HepG2 (cell line): ENCODE data around the gene GRK3. TPM values are rescaled to one million over a fixed set of nuclear protein-coding genes. Genes with fewer than 3 reads are reported as not detected.

Experiments used
- ATF7-NPFF ChIP-seq: sonication (generic); formaldehyde crosslinking; IDR thresholded peaks from 2 replicates; pipeline ENCODE4 v1.8.1; 2023; ENCODE audit warnings: mild to moderate bottlenecking, low read depth, missing genetic modification reagents, moderate library complexity
- CC2D1A ChIP-seq: sonication (generic); formaldehyde crosslinking; IDR thresholded peaks from 2 replicates; pipeline ENCODE4 v1.8.1; 2023; ENCODE audit warnings: mild to moderate bottlenecking, missing genetic modification reagents
- CEBPG ChIP-seq: IDR thresholded peaks from 2 replicates; pipeline ENCODE4 v1.6.1; 2016
- EP300 ChIP-seq, 3 experiments: sonication (generic) in 1 of 3; formaldehyde crosslinking in 1 of 3; IDR thresholded peaks; 2 replicates each; pipeline versions ENCODE4 v1.5.1 to v1.6.1; 2011 to 2020; ENCODE audit warnings: low read depth in 2 of 3, low read length in 2 of 3, borderline replicate concordance in 1 of 3, improper control_type of control experiment in 1 of 3, mild to moderate bottlenecking in 1 of 3, missing genetic modification reagents in 1 of 3, moderate library complexity in 1 of 3
- HNRNPUL1 ChIP-seq: fragments of 200-400 bp; formaldehyde crosslinking; IDR thresholded peaks from 2 replicates; pipeline ENCODE4 v1.6.1; 2017; ENCODE audit warnings: low read depth, mild to moderate bottlenecking, low read length, moderate library complexity
- MZF1 ChIP-seq: sonication (generic); formaldehyde crosslinking; IDR thresholded peaks from 2 replicates; pipeline ENCODE4 v1.8.1; 2023; ENCODE audit warnings: mild to moderate bottlenecking, missing genetic modification reagents, borderline replicate concordance
- NCOR1 ChIP-seq: fragments of 200-600 bp; sonication (generic); IDR thresholded peaks from 2 replicates; pipeline ENCODE4 v1.7.0; 2017; ENCODE audit warnings: antibody characterized with exemption, low read length, borderline replicate concordance
- POLR2AphosphoS2 ChIP-seq: IDR thresholded peaks from 2 replicates; pipeline ENCODE4 v1.6.1; 2011; ENCODE audit warnings: low read depth, low read length, improper control_type of control experiment
- RELA ChIP-seq: sonication (generic); formaldehyde crosslinking; IDR thresholded peaks from 2 replicates; pipeline ENCODE4 v1.4.0; 2020; ENCODE audit warnings: missing genetic modification reagents
- REXO4 ChIP-seq: sonication (generic); formaldehyde crosslinking; IDR thresholded peaks from 2 replicates; pipeline ENCODE4 v1.8.0; 2022; ENCODE audit warnings: missing genetic modification reagents, mild to moderate bottlenecking, borderline replicate concordance
- RFX5 ChIP-seq: IDR thresholded peaks from 2 replicates; pipeline ENCODE4 v1.6.1; 2011; ENCODE audit warnings: low read depth, low read length, improper control_type of control experiment
- RXRA ChIP-seq: sonication (generic); formaldehyde crosslinking; IDR thresholded peaks from 2 replicates; pipeline ENCODE4 v1.5.1; 2020; ENCODE audit warnings: missing genetic modification reagents
- SP5 ChIP-seq: IDR thresholded peaks from 2 replicates; pipeline ENCODE4 v1.6.1; 2016; ENCODE audit warnings: low read depth, borderline replicate concordance
- SRY ChIP-seq: sonication (generic); formaldehyde crosslinking; IDR thresholded peaks from 2 replicates; pipeline ENCODE4 v1.8.0; 2022; ENCODE audit warnings: mild to moderate bottlenecking, missing genetic modification reagents
- XRCC5 ChIP-seq: fragments of 200-400 bp; formaldehyde crosslinking; optimal IDR thresholded peaks from 2 replicates; pipeline ENCODE3; 2017; ENCODE audit warnings: mild to moderate bottlenecking, low read length
- ZNF253 ChIP-seq: sonication (generic); formaldehyde crosslinking; IDR thresholded peaks from 2 replicates; pipeline ENCODE4 v1.8.0; 2022; ENCODE audit warnings: mild to moderate bottlenecking, missing genetic modification reagents, borderline replicate concordance
- ZNF333 ChIP-seq: sonication (generic); formaldehyde crosslinking; IDR thresholded peaks from 2 replicates; pipeline ENCODE4 v1.4.0; 2020; ENCODE audit warnings: mild to moderate bottlenecking, missing genetic modification reagents, borderline replicate concordance
- ZNF563 ChIP-seq: sonication (generic); formaldehyde crosslinking; IDR thresholded peaks from 2 replicates; pipeline ENCODE4 v1.8.0; 2022; ENCODE audit warnings: mild to moderate bottlenecking, moderate library complexity, missing genetic modification reagents
- ZSCAN9 ChIP-seq: IDR thresholded peaks from 2 replicates; pipeline ENCODE4 v1.6.1; 2016; ENCODE audit warnings: borderline replicate concordance
- polyA plus RNA-seq, 8 experiments: library from polyadenylated mRNA; depleted of rRNA in 3 of 8; stranded (reverse) in 7 of 8; unstranded in 1 of 8; fragments of >200 nt; fragmentation: Illumina TruSeq in 4 of 8; extraction: Trizol in 4 of 8; gene quantifications; 2 replicates each; pipeline versions ENCODE4 v1.2.1 to v1.2.3, GENCODE V29; 2011 to 2016; ENCODE audit warnings: low read depth in 4 of 8, missing spikeins in 1 of 8, mixed read lengths in 1 of 8; ENCODE audit not compliant: insufficient read depth in 1 of 8
- total RNA-seq, 5 experiments: library from RNA; depleted of rRNA; stranded (reverse); fragments of >200 nt; fragmentation: Illumina TruSeq; extraction: Trizol; gene quantifications; 2 replicates each; pipeline ENCODE4 v1.2.3, GENCODE V29; 2016; ENCODE audit warnings: low read depth in 1 of 5
- TF ChIP-seq, protein P1 (sequence below): sonication (generic); formaldehyde crosslinking; IDR thresholded peaks from 2 replicates; pipeline ENCODE4 v1.5.0; 2020; ENCODE audit warnings: mild to moderate bottlenecking, missing genetic modification reagents, borderline replicate concordance

The GRK3 gene
- total and polyA plus RNA-seq, 2 of the 13 experiments (the other 11 are each of a cell fraction or from before 2014, with no cell fraction given), result 8.5 to 16.7 TPM

DNA sequence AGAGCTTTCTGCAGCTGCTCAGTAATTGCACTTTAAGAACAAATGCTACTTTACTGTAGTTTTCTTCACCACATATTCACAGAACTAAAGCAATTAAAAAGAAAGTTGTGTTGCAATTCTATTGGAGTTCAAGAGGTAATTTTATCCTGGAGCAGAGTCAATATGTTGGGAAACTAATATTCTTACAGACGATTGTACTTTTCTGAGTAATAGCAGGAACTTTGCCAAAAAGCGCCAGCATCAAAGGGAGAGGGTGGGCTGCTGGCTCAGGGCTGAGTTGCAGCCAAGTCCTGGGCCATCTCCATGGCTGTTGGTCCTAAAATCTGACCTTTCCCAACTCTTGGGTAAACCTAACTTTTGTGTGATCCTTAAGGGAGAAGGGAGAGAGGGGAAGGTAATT, 104.0 kb downstream of the GRK3 start (continued):
- TF ChIP-seq MZF1 (CRISPR knock-in tag) (no peak), EP300 (IDR thresholded peaks at IDR 0.05; ENCODE audit: low read depth in 2 of 2, low read length in 2 of 2) (peak in 1 of 2 experiments; percentile 90; a peak in 2 of 4 replicates), EP300 (CRISPR knock-in tag; IDR thresholded peaks at IDR 0.05; ENCODE audit: borderline replicate concordance) (peak; percentile 45; the same call in 1 of the 2 replicates), HNRNPUL1 (no peak), SP5 (CRISPR knock-in tag) (peak; percentile 82), POLR2AphosphoS2 (no peak), ZNF563 (CRISPR knock-in tag) (no peak), REXO4 (no peak), RELA (CRISPR knock-in tag) (no peak), RXRA (CRISPR knock-in tag) (peak; percentile 42; the same call in 1 of the 2 replicates), SRY (no peak), NCOR1 (peak; percentile 92; the same call in 1 of the 2 replicates), ZNF333 (no peak), ATF7-NPFF (no peak), CC2D1A (CRISPR knock-in tag) (no peak), CEBPG (peak; percentile 82), ZNF253 (CRISPR knock-in tag) (no peak), ZSCAN9 (no peak), RFX5 (no peak), XRCC5 (no peak)
- TF ChIP-seq, protein P1, sequence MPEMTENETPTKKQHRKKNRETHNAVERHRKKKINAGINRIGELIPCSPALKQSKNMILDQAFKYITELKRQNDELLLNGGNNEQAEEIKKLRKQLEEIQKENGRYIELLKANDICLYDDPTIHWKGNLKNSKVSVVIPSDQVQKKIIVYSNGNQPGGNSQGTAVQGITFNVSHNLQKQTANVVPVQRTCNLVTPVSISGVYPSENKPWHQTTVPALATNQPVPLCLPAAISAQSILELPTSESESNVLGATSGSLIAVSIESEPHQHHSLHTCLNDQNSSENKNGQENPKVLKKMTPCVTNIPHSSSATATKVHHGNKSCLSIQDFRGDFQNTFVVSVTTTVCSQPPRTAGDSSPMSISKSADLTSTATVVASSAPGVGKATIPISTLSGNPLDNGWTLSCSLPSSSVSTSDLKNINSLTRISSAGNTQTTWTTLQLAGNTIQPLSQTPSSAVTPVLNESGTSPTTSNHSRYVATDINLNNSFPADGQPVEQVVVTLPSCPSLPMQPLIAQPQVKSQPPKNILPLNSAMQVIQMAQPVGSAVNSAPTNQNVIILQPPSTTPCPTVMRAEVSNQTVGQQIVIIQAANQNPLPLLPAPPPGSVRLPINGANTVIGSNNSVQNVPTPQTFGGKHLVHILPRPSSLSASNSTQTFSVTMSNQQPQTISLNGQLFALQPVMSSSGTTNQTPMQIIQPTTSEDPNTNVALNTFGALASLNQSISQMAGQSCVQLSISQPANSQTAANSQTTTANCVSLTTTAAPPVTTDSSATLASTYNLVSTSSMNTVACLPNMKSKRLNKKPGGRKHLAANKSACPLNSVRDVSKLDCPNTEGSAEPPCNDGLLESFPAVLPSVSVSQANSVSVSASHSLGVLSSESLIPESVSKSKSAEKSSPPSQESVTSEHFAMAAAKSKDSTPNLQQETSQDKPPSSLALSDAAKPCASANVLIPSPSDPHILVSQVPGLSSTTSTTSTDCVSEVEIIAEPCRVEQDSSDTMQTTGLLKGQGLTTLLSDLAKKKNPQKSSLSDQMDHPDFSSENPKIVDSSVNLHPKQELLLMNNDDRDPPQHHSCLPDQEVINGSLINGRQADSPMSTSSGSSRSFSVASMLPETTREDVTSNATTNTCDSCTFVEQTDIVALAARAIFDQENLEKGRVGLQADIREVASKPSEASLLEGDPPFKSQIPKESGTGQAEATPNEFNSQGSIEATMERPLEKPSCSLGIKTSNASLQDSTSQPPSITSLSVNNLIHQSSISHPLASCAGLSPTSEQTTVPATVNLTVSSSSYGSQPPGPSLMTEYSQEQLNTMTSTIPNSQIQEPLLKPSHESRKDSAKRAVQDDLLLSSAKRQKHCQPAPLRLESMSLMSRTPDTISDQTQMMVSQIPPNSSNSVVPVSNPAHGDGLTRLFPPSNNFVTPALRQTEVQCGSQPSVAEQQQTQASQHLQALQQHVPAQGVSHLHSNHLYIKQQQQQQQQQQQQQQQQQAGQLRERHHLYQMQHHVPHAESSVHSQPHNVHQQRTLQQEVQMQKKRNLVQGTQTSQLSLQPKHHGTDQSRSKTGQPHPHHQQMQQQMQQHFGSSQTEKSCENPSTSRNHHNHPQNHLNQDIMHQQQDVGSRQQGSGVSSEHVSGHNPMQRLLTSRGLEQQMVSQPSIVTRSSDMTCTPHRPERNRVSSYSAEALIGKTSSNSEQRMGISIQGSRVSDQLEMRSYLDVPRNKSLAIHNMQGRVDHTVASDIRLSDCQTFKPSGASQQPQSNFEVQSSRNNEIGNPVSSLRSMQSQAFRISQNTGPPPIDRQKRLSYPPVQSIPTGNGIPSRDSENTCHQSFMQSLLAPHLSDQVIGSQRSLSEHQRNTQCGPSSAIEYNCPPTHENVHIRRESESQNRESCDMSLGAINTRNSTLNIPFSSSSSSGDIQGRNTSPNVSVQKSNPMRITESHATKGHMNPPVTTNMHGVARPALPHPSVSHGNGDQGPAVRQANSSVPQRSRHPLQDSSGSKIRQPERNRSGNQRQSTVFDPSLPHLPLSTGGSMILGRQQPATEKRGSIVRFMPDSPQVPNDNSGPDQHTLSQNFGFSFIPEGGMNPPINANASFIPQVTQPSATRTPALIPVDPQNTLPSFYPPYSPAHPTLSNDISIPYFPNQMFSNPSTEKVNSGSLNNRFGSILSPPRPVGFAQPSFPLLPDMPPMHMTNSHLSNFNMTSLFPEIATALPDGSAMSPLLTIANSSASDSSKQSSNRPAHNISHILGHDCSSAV, result no peak
